BLaER1 (cell line): ENCODE measurements around the gene TM9SF4.
"Not testable (repeated sequence)": the region's sequence is repeated elsewhere in the genome, so short reads cannot be mapped to it uniquely, and the experiment has no call there.

Experiments used
- H3K27ac ChIP-seq: shearing (Covaris generic); formaldehyde crosslinking; 2 replicates; pipeline ENCODE4 v1.8.1; 2022
- H3K27me3 ChIP-seq: shearing (Covaris generic); formaldehyde crosslinking; 2 replicates; pipeline ENCODE4 v1.8.1; 2022
- H3K36me3 ChIP-seq: shearing (Covaris generic); formaldehyde crosslinking; 2 replicates; pipeline ENCODE4 v1.8.1; 2022
- H3K4me1 ChIP-seq: shearing (Covaris generic); formaldehyde crosslinking; 2 replicates; pipeline ENCODE4 v1.8.1; 2022
- H3K4me2 ChIP-seq: shearing (Covaris generic); formaldehyde crosslinking; 2 replicates; pipeline ENCODE4 v1.8.1; 2022
- H3K4me3 ChIP-seq: shearing (Covaris generic); formaldehyde crosslinking; 2 replicates; pipeline ENCODE4 v1.8.1; 2022
- H3K9ac ChIP-seq: shearing (Covaris generic); formaldehyde crosslinking; 2 replicates; pipeline ENCODE4 v1.8.1; 2022
- H3K9me3 ChIP-seq: shearing (Covaris generic); formaldehyde crosslinking; 2 replicates; pipeline ENCODE4 v1.8.1; 2022
- H4K20me1 ChIP-seq: shearing (Covaris generic); formaldehyde crosslinking; 2 replicates; pipeline ENCODE4 v1.8.1; 2022
- Cebpa-rat ChIP-seq: shearing (Covaris generic); IDR thresholded peaks from 2 replicates; pipeline ENCODE4 v1.8.1; 2022

TM9SF4 gene

GRCh38 chr20:32113591-32114260 is 4.2 kb downstream of the TM9SF4 start:
- Histone ChIP-seq H3K9ac (no peak overlapping the region), H3K4me2 (no peak overlapping the region), H3K9me3 (no peaks in the 10 kb centered on the region; the same call in 1 of the 2 replicates), H3K4me1 (peaks cover 51% of the 10 kb centered on the region), H3K4me3 (no peak overlapping the region), H4K20me1 (peaks cover 83% of the 10 kb centered on the region), H3K36me3 (peaks cover 51% of the 10 kb centered on the region), H3K27me3 (no peaks in the 10 kb centered on the region), H3K27ac (no peak overlapping the region)
- no peak for TF ChIP-seq Cebpa-rat

GRCh38 chr20:32114305-32114960 is 4.9 kb downstream of the TM9SF4 start:
- H3K4me3 ChIP-seq: no peak overlapping the region
- H3K27ac ChIP-seq: no peak overlapping the region
- no peak for TF ChIP-seq Cebpa-rat
- H3K27me3 ChIP-seq: no peaks in the 10 kb centered on the region
- H3K9ac ChIP-seq: no peak overlapping the region
- no peak overlapping the region for H3K4me2 ChIP-seq
- H3K4me1 ChIP-seq: peaks cover 51% of the 10 kb centered on the region
- H3K9me3 ChIP-seq: no peaks in the 10 kb centered on the region; the same call in 1 of the 2 replicates
- peaks cover 88% of the 10 kb centered on the region for H4K20me1 ChIP-seq
- peaks cover 56% of the 10 kb centered on the region for H3K36me3 ChIP-seq

GRCh38 chr20:32115211-32115767 is 5.8 kb downstream of the TM9SF4 start:
- Histone ChIP-seq H3K4me3 (no peak overlapping the region), H3K27ac (no peak overlapping the region), H3K36me3 (peaks cover 56% of the 10 kb centered on the region), H3K4me1 (peaks cover 49% of the 10 kb centered on the region), H3K27me3 (no peaks in the 10 kb centered on the region), H3K4me2 (no peak overlapping the region), H3K9ac (no peak overlapping the region), H3K9me3 (no peaks in the 10 kb centered on the region; the same call in 1 of the 2 replicates), H4K20me1 (peaks cover 88% of the 10 kb centered on the region)
- TF ChIP-seq Cebpa-rat: no peak

DNA sequence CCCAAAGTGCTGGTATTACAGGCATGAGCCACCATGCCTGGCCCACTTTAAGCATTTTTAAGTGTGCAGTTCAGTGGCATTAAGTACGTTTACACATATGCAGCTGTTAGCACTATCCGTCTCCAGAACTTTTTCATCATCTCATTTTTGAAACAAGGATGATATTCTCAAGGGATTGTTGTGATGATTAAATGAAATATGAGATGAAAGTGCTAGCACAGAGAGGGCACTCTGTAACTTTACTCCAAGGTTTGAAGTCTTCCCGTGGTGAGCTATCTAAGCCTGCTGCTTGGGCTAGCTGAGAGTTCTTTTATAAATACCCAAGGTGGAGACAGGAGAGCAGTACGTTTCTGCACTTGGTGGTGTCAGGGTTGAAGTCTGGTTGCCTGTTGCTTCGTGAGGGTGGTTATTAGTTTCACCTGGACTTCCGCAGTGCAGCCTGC is 6.6 kb downstream of the TM9SF4 start:
- Histone ChIP-seq H3K9ac (no peak overlapping the region), H4K20me1 (peaks cover 81% of the 10 kb centered on the region), H3K9me3 (peaks cover 7% of the 10 kb centered on the region; the same call in 1 of the 2 replicates), H3K27me3 (no peaks in the 10 kb centered on the region), H3K4me3 (no peak overlapping the region), H3K4me2 (no peak overlapping the region), H3K4me1 (peaks cover 41% of the 10 kb centered on the region), H3K36me3 (peaks cover 59% of the 10 kb centered on the region), H3K27ac (no peak overlapping the region)
- TF ChIP-seq Cebpa-rat: no peak

GRCh38 chr20:32116796-32117195 is 7.3 kb downstream of the TM9SF4 start:
- 0 out of 2 replicates have a peak overlapping the region, but pooled peaks have one; percentile 7 for H3K4me2 ChIP-seq

GRCh38 chr20:32118427-32118826 is 8.9 kb downstream of the TM9SF4 start:
- H3K4me3 ChIP-seq, H3K27ac ChIP-seq, H3K9ac ChIP-seq, H3K27me3 ChIP-seq, H3K4me2 ChIP-seq: not testable (repeated sequence)
- Histone ChIP-seq H3K9me3 (peaks cover 18% of the 10 kb centered on the region), H3K36me3 (peaks cover 49% of the 10 kb centered on the region), H3K4me1 (peaks cover 29% of the 10 kb centered on the region; the same call in 1 of the 2 replicates), H4K20me1 (peaks cover 58% of the 10 kb centered on the region)

More at GRCh38 chr20:32116796-32117195, 7.3 kb downstream of the TM9SF4 start:
- peaks cover 55% of the 10 kb centered on the region for H3K36me3 ChIP-seq
- H3K9me3 ChIP-seq, H3K9ac ChIP-seq, H3K4me3 ChIP-seq, H3K27ac ChIP-seq, H3K27me3 ChIP-seq: not testable (repeated sequence)
- H3K4me1 ChIP-seq: peaks cover 34% of the 10 kb centered on the region; the same call in 1 of the 2 replicates
- H4K20me1 ChIP-seq: peaks cover 74% of the 10 kb centered on the region

DNA sequence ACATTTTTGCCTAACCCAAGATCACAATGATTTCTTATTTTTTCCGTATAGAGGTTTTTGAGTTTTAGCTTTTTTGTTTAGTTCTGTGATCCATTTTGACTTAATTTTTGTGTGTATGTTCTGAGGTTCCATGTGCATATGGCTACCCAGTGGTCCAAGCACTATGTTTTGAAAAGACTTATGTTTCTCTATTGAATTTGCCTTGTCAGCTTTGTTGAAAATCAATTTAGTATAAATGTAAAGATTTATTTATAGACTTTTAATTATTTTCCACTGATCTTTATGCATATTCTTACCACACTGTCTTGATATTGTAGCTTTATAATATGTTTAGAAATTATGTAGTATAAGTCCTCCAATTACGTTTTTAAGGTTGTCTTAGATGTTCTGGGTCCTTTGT is 10.2 kb downstream of the TM9SF4 start:
- peaks cover 26% of the 10 kb centered on the region; the same call in 1 of the 2 replicates for H3K4me1 ChIP-seq

DNA sequence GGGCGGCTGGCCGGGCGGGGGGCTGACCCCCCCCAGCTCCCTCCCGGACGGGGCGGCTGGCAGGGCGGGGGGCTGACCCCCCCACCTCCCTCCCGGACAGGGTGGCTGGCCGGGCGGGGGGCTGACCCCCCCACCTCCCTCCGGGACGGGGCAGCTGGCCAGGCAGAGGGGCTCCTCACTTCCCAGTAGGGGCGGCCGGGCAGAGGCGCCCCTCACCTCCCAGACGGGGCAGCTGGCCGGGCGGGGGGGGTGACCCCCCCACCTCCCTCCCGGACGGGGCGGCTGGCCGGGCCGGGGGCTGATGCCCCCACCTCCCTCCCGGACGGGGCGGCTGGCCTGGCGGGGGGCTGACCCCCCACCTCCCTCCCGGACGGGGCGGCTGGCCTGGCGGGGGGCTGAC is 12.4 kb downstream of the TM9SF4 start:
- H3K27ac ChIP-seq, H3K27me3 ChIP-seq, H3K4me3 ChIP-seq, H3K4me2 ChIP-seq, H3K4me1 ChIP-seq, H3K9ac ChIP-seq: not testable (repeated sequence)
- Histone ChIP-seq H4K20me1 (peaks cover 56% of the 10 kb centered on the region), H3K9me3 (peaks cover 18% of the 10 kb centered on the region), H3K36me3 (peaks cover 58% of the 10 kb centered on the region)

More for the DNA sequence above, 10.2 kb downstream of the TM9SF4 start:
- Histone ChIP-seq H3K9me3 (peaks cover 18% of the 10 kb centered on the region), H3K4me2 (no peak overlapping the region), H3K27ac (no peak overlapping the region), H3K27me3 (no peaks in the 10 kb centered on the region), H3K36me3 (peaks cover 51% of the 10 kb centered on the region), H4K20me1 (peaks cover 56% of the 10 kb centered on the region), H3K9ac (no peak overlapping the region), H3K4me3 (no peak overlapping the region)
- no peak for TF ChIP-seq Cebpa-rat

DNA sequence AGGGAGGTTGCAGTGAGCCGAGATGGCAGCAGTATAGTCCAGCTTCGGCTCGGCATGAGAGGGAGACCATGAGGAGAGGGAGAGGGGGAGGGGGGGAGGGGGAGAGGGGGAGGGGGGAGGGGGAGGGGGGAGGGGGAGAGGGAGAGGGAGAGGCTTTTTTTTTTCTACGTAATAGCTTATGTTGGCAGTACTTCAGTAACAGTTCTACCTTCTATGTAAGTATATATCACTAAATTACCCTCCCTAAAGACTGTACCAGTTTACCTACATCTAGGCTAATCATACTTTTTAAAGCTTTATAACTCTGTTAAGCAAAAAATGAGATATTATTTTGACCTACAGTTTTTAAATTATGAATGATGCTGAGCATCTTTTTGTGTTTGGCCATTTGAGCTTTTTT is 13.6 kb downstream of the TM9SF4 start:
- Histone ChIP-seq H3K4me3 (no peak overlapping the region), H3K36me3 (peaks cover 62% of the 10 kb centered on the region), H3K9ac (no peak overlapping the region), H3K9me3 (peaks cover 18% of the 10 kb centered on the region), H4K20me1 (peaks cover 56% of the 10 kb centered on the region), H3K4me2 (no peak overlapping the region), H3K27me3 (no peaks in the 10 kb centered on the region), H3K27ac (no peak overlapping the region), H3K4me1 (no peaks in the 10 kb centered on the region)
- TF ChIP-seq Cebpa-rat: no peak

- H4K20me1 ChIP-seq: peaks cover 64% of the 10 kb centered on the region
- H3K4me2 ChIP-seq: no peak overlapping the region
- H3K4me1 ChIP-seq: no peaks in the 10 kb centered on the region
- H3K27ac ChIP-seq: 0 out of 2 replicates have a peak overlapping the region, but pooled peaks have one; percentile 13
- H3K27me3 ChIP-seq: no peaks in the 10 kb centered on the region
- TF ChIP-seq Cebpa-rat: no peak
- no peak overlapping the region for H3K4me3 ChIP-seq
- no peak overlapping the region for H3K9ac ChIP-seq
- H3K9me3 ChIP-seq: peaks cover 18% of the 10 kb centered on the region
- peaks cover 67% of the 10 kb centered on the region for H3K36me3 ChIP-seq
Measured at GRCh38 chr20:32124916-32125454, 15.5 kb downstream of the TM9SF4 start.
